Mesothelial cell of epicardium (in vitro differentiated cells): Measurements from ENCODE around the gene STYX. TPM values are rescaled to one million over a fixed set of nuclear protein-coding genes. Genes with fewer than 3 reads are reported as not detected.

Source experiments
- DNase-seq, 2 experiments: peaks; one replicate each; pipeline ENCODE4 v3.0.0; 2021; ENCODE audit warnings: low spot score in 2 of 2; ENCODE audit not compliant: unreplicated experiment in 2 of 2
- H3K27ac Mint-ChIP-seq: 2 replicates; pipeline ENCODE4 v1.8.0; 2021; ENCODE audit warnings: mixed read lengths
- H3K27me3 Mint-ChIP-seq: 2 replicates; pipeline ENCODE4 v1.8.0; 2021; ENCODE audit warnings: low read depth, mixed read lengths
- H3K36me3 Mint-ChIP-seq: 2 replicates; pipeline ENCODE4 v1.8.0; 2021; ENCODE audit warnings: mixed read lengths
- H3K4me1 Mint-ChIP-seq: 2 replicates; pipeline ENCODE4 v1.8.0; 2021; ENCODE audit warnings: mixed read lengths
- H3K4me3 Mint-ChIP-seq: 2 replicates; pipeline ENCODE4 v1.8.0; 2021; ENCODE audit warnings: mild to moderate bottlenecking, moderate library complexity, mixed read lengths
- H3K9me3 Mint-ChIP-seq: 2 replicates; pipeline ENCODE4 v1.8.0; 2021; ENCODE audit warnings: mixed read lengths
- CTCF ChIP-seq: fragments of 200-600 bp; sonication (generic); IDR thresholded peaks from one replicate; pipeline ENCODE4 v1.5.0; 2021; ENCODE audit warnings: antibody characterized with exemption; ENCODE audit not compliant: unreplicated experiment
- total RNA-seq: library from RNA; stranded (reverse); gene quantifications from 3 replicates; pipeline ENCODE4 v1.2.1, GENCODE V29; 2021

Gene STYX
- total RNA-seq, 1 donor from 2014 or later: 11.4 TPM

- Mint-ChIP-seq H3K36me3 (no peaks in the 10 kb centered on the region), H3K4me3 (no peak overlapping the region), H3K27ac (peak overlapping the region; percentile 50), H3K4me1 (peaks cover 27% of the 10 kb centered on the region), H3K9me3 (peaks cover 4% of the 10 kb centered on the region), H3K27me3 (no peaks in the 10 kb centered on the region)
- DNase-seq: no peak
- TF ChIP-seq CTCF: no peak
These were observed 63.1 kb downstream of the STYX start for GRCh38 chr14:52793061-52793460.

DNA sequence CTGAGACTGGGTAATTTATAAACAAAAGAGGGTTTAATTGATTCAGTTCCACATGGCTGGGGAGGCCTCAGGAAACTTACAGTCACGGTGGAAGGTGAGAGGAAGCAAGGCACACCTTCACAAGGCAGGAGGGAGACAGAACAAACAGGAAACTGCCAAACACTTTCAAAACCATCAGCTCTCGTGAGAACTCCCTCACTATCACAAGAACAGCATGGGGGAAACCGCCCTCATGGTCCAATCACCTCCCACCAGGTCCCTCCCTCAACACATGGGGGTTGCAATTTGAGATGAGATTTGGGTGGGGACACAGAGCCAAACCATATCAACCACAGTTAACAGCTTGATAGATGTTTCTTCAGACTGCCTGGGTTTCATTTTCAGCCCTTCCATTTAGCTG is 67.7 kb downstream of the STYX start:
- Mint-ChIP-seq H3K27me3 (no peaks in the 10 kb centered on the region), H3K27ac (no peak overlapping the region), H3K4me3 (no peak overlapping the region), H3K4me1 (no peaks in the 10 kb centered on the region), H3K9me3 (peaks cover 4% of the 10 kb centered on the region), H3K36me3 (no peaks in the 10 kb centered on the region)
- no peak for TF ChIP-seq CTCF
- DNase-seq: no peak

GRCh38 chr14:52798826-52799225 is 68.9 kb downstream of the STYX start:
- Mint-ChIP-seq H3K4me3 (no peak overlapping the region), H3K36me3 (no peaks in the 10 kb centered on the region), H3K9me3 (peaks cover 4% of the 10 kb centered on the region), H3K27me3 (no peaks in the 10 kb centered on the region), H3K27ac (no peak overlapping the region), H3K4me1 (no peaks in the 10 kb centered on the region)
- TF ChIP-seq CTCF: no peak
- no peak for DNase-seq

- Mint-ChIP-seq H3K4me3 (no peak overlapping the region), H3K27me3 (no peaks in the 10 kb centered on the region), H3K4me1 (no peaks in the 10 kb centered on the region), H3K9me3 (no peaks in the 10 kb centered on the region), H3K27ac (no peak overlapping the region), H3K36me3 (no peaks in the 10 kb centered on the region)
- DNase-seq: no peak
- no peak for TF ChIP-seq CTCF
These were observed 71.2 kb downstream of the STYX start for GRCh38 chr14:52801014-52801712.

GRCh38 chr14:52802597-52802996 is 72.6 kb downstream of the STYX start:
- no peaks in the 10 kb centered on the region for H3K27me3 Mint-ChIP-seq
- H3K4me3 Mint-ChIP-seq: no peak overlapping the region
- TF ChIP-seq CTCF: no peak
- no peaks in the 10 kb centered on the region for H3K36me3 Mint-ChIP-seq
- no peak overlapping the region for H3K27ac Mint-ChIP-seq
- no peak for DNase-seq
- no peaks in the 10 kb centered on the region for H3K9me3 Mint-ChIP-seq
- H3K4me1 Mint-ChIP-seq: no peaks in the 10 kb centered on the region
